ENCODE results near the gene UBE2A.
A peak's percentile ranks its signal among the peaks of the same experiment; 100 is the strongest.

Gene UBE2A

DNA sequence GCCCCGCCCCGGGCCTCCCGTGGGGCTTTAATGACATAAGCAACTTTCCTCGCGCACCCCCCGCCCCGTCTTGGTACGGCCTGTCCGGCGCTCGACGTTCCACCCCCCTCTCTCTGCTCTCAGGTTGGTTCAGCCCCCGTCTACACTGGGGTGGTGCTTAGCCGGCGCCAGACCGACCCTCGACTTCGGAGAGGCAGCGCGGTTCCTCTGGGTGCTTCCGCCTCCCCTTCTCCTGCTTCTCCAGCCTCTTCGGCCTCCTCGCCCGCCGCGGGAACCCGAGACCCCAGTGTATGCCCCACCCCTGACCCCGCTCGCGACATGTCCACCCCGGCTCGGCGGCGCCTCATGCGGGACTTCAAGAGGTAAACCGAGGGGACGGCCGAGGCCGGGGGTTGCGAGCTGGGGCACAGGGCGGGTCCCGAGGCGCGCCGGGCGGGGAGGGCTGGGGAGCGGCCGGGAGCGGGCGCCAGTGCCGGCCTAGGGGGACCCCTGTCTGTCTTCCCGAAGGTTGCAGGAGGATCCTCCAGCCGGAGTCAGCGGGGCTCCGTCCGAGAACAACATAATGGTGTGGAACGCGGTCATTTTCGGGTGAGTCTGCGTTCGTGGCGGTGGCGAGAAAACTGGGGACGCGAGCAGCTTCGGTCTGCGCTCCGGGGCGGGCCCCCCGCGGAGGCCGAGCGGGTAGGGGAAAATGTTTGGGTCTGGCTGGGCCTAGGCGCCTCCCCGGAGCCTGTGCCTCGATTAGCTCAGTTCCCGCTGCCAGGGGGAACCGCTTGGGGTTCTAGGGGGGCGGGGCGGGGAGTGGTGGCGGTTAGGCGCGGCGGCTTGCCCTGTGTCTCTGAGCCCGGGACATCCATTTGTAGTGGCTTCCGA is at the start of gene UBE2A:
UBE2A (plus strand) TSS at position 170 of the 873 bp plus-strand sequence; CDS start at position 319, 149 bp downstream.
- peak; percentile 73 to 78 (median 74) for DNase-seq (ENCODE audit: low read depth in 3 of 3)

GRCh38 chrX:119529345-119530276 is 44.8 kb upstream of the UBE2A start:
- no peak for DNase-seq (ENCODE audit: low read depth in 3 of 3)

GRCh38 chrX:119537487-119537886 is 36.9 kb upstream of the UBE2A start:
- DNase-seq (ENCODE audit: low read depth in 3 of 3), result no peak

DNA sequence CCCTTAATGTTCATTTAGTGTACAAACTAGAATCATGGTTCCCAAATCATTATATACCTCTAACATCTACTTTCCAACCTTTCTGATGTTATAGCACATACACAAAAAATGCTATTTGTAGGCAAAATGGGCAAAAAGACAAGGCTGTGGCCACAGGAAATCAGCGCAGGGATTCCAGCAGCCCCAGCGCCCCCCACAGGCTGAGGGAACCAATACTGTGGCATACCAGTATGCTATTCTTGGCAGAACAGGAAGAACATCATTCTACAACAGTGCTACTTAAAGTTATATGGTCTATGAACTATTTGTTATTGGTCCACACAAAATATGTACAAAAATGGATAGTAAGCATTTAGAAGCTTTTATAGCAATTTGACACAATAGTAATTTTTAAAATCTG is 34.5 kb upstream of the UBE2A start:
- DNase-seq (ENCODE audit: low read depth in 3 of 3), result no peak

DNA sequence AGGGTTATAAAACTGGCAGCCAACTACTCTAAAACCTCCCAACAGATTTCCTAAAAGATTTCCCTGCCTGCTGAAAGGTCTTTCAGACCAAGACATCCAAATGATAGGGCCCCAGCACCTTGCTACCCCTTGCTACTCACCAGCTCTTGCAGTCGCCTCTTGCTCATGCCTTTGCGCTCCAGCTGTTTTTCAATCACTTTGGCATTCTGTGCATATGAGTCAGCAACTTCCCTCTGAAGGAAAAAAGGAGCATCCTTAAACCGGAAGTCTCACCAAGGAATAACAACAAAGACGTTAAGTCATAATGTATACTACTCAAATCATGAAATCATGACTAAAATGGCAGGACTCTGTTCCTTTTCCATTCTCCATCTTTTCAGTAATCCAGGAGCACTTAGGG is 33.2 kb upstream of the UBE2A start:
- DNase-seq (ENCODE audit: low read depth in 3 of 3), result no peak

DNA sequence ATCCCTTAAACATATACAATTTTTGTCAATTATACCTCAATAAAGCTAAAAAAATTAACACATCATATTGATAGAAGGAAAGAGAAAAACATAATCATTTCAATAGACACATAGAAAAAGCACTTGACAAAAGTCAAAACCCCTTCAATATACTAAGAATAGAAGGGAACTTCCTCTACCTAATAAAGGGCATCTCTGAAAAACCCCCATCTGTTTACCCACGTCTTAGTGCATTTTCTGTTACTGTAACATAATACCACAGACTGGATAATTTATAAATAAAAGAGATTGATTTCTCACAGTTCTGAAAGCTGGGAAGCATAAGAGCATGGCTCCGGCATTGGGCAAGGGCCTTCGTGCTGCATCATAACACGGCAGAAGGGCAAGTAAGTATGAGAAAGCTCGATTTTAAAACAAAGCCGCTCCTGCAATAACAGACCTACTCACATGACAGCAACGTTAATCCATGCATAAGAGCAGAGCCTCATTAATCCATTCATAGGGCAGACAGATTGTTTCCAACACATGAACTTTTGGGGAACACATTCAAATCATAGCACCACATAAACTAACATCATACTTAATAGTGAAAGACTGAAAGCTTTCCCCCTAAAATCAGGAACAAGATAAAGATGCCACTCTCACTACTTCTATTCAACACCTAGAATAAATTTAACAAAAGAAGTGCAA is 24.9 kb upstream of the UBE2A start:
- no peak for DNase-seq (ENCODE audit: low read depth in 3 of 3)

- no peak for DNase-seq (ENCODE audit: low read depth in 3 of 3)
Observed at GRCh38 chrX:119552508-119552907, 21.9 kb upstream of the UBE2A start.

DNA sequence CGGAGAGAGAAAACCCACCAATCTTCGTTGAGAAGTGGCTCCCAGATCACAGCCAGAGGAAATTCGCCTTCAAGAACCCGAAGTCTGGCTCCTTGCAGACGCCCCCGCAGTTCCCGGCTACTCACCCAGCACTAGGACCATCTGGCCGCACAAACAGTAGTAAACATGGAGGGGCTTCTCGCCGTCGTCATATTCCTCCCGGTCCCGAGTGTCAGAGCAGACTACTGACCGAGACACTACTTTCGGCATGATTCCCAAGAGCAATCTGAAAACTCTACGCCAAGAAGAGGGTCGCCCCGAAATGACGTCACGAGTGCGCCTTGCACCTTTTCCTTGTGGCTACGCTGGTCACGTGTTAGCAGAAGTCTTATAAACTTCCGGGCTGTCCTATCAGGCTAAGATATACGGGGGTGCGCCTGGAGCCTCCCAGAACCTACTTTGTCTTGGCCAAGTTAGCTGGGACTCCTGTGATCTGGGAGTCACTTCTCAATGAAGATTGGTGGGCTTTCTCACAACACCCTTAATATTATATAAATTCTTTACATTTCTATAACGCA is 9.2 kb upstream of the UBE2A start, which contains the start of gene STEEP1:
STEEP1 (minus strand) TSS at position 303 of the 557 bp plus-strand sequence; CDS start at position 249, 54 bp downstream.
- peak; percentile 66 to 81 (median 78) for DNase-seq (ENCODE audit: low read depth in 3 of 3)

DNA sequence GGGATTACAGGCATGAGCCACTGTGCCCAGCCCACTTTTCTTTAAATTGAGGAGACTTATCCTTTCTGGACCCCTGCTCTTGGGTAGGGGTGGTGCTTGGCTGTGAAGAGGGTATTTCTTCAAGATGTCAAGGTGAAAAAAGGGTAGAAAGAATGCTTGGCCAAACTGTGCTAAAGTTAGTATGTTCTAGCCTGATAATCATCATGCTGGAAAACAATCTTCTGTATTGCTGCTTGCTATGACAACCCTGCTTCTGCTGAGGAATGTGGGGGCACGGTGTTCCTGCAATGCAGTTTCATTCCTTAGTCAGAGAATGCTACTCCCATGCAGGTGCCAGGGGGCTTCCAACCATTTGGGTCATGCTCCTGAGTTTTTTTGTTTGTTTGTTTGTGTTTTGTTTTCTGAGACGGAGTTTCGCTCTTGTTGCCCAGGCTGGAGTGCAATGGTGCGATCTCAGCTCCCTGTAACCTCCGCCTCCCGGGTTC is 4.0 kb upstream of the UBE2A start:
- no peak for DNase-seq (ENCODE audit: low read depth in 3 of 3)

DNA sequence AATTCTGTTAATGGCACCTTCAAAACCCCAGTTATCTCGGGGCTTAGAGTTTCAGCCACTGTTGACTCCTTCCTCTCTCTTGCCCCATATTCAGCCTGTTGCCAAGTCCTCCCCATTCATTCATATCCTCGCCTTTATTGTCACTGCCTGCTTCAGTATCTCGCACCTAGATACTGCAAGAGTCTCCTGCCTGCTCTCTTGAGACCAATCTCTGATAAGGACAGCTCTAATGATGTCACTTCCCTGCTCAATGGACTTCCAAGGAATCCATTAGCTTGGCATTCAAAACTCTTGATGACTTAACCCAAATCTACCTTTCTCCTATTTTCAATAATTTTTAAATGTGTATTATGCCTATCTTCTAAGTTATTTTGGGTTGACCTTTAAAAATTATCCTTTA is 1.1 kb upstream of the UBE2A start:
- DNase-seq (ENCODE audit: low read depth in 3 of 3), result no peak

GRCh38 chrX:119573840-119574393 is 446 bp upstream of the UBE2A start:
- DNase-seq (ENCODE audit: low read depth in 3 of 3), result no peak

GRCh38 chrX:119579414-119579813 is 5.1 kb downstream of the UBE2A start:
- DNase-seq (ENCODE audit: low read depth in 3 of 3), result no peak

GRCh38 chrX:119583431-119584059 is 9.2 kb downstream of the UBE2A start:
- DNase-seq (ENCODE audit: low read depth in 3 of 3), result no peak

GRCh38 chrX:119589810-119590209 is 15.4 kb downstream of the UBE2A start:
- DNase-seq (ENCODE audit: low read depth in 3 of 3), result no peak

- no peak for DNase-seq (ENCODE audit: low read depth in 3 of 3)
Observed at GRCh38 chrX:119602701-119603255, 28.4 kb downstream of the UBE2A start.

DNA sequence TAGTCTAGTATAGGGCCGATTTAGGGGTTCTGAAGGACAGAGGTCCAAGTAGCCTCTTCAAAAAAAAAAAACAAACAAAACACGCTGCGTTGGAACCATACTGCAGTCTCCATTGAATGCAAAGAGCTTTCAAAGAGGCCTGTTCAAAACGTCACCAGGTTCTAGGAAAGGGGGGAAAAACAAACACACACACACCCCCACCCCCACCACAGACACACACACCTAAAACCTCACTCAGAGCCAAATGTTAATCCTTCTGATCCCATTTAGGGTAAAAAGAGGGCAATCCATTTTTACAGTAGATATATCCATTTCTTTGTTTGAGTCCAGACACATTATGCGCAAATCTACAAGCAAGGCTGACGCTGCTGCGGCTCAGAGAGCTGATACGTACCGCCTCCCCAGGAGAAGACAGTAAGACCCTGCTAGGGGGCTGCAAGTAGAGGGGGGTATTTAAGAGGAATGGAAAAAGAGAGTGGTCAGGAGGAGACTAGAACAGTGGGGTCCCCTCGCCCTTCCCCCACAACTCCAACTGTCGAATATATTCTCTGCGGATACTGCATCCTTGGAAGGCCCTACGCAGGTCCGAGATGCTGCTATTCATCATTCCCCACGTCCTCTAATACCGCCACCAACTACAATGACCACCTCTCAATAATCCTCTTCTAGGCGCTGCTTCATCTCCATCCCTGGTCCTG is 30.6 kb downstream of the UBE2A start:
- no peak for DNase-seq (ENCODE audit: low read depth in 3 of 3)

GRCh38 chrX:119605464-119606279 is 31.3 kb downstream of the UBE2A start:
- peak in 1 of 3 donors; percentile 21 for DNase-seq (ENCODE audit: low read depth in 3 of 3)

DNA sequence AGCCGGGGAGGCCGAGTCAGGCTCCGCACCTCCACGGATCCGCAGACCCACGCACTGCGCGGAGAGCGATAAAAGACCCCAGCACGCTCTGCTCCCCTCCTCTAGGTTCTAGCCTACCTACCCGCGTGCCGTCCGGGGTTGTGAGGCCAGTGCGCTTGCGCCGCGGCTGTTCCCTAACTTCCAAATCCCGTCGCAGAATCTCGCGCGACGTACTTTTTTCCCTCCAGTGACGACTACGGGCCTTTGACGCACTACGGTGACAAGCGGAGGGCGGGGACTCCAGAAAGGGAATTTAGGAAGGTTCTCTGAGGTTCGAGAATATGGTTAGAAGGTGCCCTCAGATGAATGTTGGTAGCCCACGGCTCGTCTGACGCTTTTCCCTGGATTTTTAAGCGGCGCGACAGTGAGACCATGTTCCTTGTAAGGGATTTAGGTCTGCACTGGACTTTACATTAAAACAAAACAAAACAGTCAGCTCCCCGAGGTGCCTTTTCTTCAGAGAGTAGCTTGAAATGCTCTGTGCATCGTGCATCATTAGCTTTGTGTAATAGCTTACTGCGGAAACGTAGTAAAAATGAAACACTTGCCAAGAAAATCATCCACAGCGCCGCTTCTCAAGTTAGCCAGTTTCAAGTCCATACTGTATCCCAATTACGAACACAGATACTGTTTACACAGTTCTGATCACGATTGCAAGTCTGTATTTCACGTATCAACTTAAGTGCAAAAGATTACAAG is 32.1 kb downstream of the UBE2A start, which contains the start of gene NKRF:
NKRF (minus strand) TSS at position 145 of the 738 bp plus-strand sequence.
- DNase-seq (ENCODE audit: low read depth in 3 of 3), result peak; percentile 78 to 83 (median 79)
